ENCODE results near the gene PCDH9.

- TF ChIP-seq EZH2phosphoT487 (IDR thresholded peaks at IDR 0.05; ENCODE audit: insufficient read depth, low read depth) = no peak
- TF ChIP-seq EZH2 (IDR thresholded peaks at IDR 0.05; ENCODE audit: insufficient read depth, poor library complexity, severe bottlenecking) = no peak
Observed at GRCh38 chr13:67014399-67014798, 215.7 kb downstream of the PCDH9 start.
